ENCODE data around the gene ALDH1A3. TPM values are rescaled to one million over a fixed set of nuclear protein-coding genes. Genes with fewer than 3 reads are reported as not detected.

ALDH1A3 gene
- total RNA-seq, 1 donor from 2014 or later, result 79.9 TPM

DNA sequence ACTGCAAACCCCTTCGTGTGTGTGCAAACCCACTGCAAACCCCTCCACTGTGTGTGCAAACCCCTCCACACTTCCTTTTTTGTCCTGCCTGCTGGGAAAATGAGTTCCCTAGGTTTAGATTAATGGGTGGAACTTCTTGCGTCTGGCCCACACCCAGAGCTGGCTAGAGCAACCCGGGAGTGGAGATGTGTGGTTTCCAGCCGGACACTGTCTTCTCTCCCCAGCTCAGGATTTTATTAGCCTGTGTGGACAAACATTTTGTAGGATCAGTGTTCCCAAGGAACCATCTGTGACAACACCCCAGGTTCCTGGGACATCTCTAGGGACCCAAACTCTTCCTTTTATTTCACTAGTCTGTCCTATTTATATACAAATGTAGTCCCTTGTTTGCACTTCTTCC is 29.9 kb downstream of the ALDH1A3 start:
- no peak overlapping the region for H3K4me3 ChIP-seq (ENCODE audit: low read depth, low read length)
- TF ChIP-seq CTCF (conservative IDR thresholded peaks at IDR 0.05; ENCODE audit: low read depth, low read length), result no peak
- no peak for DNase-seq (ENCODE audit: low read depth)

DNA sequence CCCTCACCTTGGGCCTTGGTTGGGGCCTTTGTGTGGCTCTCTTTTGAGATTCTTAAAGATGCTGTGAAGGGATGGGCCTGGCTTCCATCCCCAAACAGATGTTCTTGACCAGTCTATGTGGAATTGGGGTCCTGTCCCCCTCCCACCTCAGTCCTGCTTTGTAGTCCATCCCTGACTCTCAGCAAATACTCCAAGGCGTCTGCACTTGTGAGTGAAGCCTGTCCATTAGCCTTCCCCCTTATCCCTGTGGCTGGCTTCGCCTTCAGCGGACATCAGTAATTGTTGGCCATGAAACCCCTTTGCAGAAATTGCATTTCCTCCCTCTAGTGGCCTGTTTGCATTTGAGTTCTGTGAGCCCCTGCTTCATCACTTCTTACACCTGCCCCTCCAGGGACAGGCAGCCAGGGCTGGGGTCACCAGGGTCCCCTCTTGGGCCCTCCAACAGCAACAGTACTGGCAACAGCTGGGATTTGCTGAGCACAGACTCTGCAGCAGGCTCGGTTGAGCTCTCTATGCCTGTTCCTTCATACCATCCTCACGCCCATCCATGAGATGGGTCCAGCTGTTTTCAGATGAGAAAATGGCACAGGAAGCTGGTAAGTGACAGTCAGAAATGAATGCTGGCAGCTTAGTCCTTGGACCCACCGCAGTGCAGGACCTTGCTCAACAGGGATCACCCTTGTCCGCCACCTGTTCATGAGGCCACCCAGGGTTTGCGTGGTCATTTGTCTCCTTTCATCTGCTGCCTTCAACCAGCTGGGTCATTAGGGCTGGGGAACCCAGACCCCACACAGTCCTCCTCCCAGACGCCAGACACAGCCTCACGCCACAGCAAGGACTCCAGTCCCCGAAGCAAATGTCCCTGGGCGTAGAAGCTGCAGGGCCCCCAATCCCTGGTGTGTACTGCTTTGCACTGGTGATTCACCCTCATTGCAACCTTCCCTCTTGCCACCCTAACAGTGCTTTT is 30.6 kb downstream of the ALDH1A3 start:
- no peak overlapping the region for H3K4me3 ChIP-seq (ENCODE audit: low read depth, low read length)
- DNase-seq (ENCODE audit: low read depth), result no peak
- TF ChIP-seq CTCF (conservative IDR thresholded peaks at IDR 0.05; ENCODE audit: low read depth, low read length), result peak; percentile 38

DNA sequence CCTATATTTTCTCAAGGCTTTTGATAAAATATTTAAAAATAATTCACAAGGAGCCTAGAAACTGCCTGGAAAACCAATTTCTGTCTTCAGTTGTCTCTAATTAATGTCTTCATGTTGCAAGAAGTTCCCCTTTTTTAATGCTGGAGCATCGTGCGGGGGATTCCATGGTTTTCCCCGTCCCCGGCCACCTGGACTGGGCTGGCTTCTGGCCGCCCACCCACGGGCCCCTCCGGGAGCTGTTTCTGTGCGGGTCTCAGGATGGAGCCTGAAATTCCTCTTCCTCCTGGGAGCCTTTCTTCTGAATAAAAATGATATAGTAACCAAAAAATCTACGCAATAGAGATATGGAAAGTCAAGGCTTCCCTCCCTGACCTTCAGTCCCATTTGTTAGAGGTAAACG is 31.5 kb downstream of the ALDH1A3 start:
- no peak overlapping the region for H3K4me3 ChIP-seq (ENCODE audit: low read depth, low read length)
- TF ChIP-seq CTCF (conservative IDR thresholded peaks at IDR 0.05; ENCODE audit: low read depth, low read length), result no peak

DNA sequence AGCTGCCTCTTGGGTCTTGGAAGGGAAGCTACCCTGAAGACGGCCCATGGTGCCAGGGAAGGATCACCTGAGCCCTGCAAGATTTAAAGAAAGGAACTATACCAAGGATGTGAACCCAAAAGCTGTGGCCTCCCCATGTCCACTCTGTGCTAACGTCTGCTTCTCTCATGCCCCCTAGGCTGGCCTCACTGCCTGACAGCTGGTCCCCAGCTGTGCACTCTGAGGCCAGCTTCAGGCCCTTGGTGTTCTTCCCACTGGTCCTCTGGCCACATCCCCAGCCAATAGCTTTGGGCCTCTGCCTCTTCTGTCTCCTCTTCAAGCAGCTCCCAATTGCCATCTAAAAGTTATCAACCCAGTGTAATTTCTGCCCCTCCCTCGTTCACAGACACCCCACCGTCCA is 34.3 kb downstream of the ALDH1A3 start:
- no peak for DNase-seq (ENCODE audit: low read depth)
- no peak for TF ChIP-seq CTCF (conservative IDR thresholded peaks at IDR 0.05; ENCODE audit: low read depth, low read length)
- no peak overlapping the region for H3K4me3 ChIP-seq (ENCODE audit: low read depth, low read length)

More for the DNA sequence above, 31.5 kb downstream of the ALDH1A3 start:
- no peak for DNase-seq (ENCODE audit: low read depth)

DNA sequence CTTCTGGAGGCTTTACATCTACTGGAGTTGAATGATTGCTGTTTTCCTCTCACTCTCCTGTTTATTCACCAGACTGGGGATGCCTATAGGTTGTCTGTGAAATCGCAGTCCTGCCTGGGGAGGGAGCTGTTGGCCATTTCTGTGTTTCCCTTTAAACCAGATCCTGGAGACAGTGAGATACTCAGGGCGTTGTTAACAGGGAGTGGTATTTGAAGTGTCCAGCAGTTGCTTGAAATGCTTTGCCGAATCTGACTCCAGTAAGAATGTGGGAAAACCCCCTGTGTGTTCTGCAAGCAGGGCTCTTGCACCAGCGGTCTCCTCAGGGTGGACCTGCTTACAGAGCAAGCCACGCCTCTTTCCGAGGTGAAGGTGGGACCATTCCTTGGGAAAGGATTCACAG is 35.2 kb downstream of the ALDH1A3 start:
- H3K4me3 ChIP-seq (ENCODE audit: low read depth, low read length), result no peak overlapping the region
- TF ChIP-seq CTCF (conservative IDR thresholded peaks at IDR 0.05; ENCODE audit: low read depth, low read length), result peak; percentile 13
- DNase-seq (ENCODE audit: low read depth), result no peak

DNA sequence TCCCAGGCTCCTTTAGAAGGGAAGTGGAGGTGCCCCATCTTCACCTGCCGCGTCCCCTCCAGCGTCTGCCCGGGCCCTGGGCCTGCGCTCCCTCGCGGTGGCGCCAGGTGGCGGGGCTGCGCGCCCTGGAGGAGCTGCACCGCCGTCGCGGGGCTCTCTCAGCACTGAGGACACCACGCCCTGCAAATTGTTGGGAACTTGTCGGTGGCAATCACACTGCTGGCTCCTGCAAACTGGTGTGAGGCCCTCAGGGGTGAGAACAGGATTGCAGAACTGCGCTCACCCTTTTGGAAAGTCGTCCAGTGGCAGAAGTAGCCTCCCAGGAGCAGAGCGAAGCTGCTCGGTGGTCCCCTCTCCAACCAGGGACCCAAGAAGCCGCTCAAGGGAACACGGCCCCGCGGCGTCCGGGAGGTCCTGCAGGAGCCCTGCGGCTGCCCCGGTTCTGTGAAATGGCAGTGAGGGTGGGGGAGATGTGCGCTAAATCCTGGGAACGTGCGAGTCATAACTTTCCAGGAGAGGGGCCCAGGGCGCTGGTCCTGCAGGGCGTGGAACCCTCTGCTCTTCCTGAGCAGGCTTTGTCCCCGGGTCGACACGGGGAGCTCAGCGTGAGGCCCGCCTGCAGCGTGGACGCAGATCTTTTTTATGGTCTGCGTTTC is 38.5 kb downstream of the ALDH1A3 start:
- DNase-seq (ENCODE audit: low read depth), result no peak
- peak; percentile 90 for TF ChIP-seq CTCF (conservative IDR thresholded peaks at IDR 0.05; ENCODE audit: low read depth, low read length)
- peak overlapping the region; percentile 77 for H3K4me3 ChIP-seq (ENCODE audit: low read depth, low read length)
